Measurements from ENCODE around the gene NPIPB2. TPM values are rescaled to one million over a fixed set of nuclear protein-coding genes. Genes with fewer than 3 reads are reported as not detected.

The NPIPB2 gene
- polyA plus RNA-seq, 6 donors from 2014 or later: 1.4 to 8.7 (median 6.1) TPM; not detected in 2

Other genes starting within 250 kb of the NPIPB2 start
- 10 to 100 TPM; 34.6 to 65.6 (median 40.2) TPM for gene TXNDC11, start 199.2 kb downstream of the NPIPB2 start, polyA plus RNA-seq (ENCODE audit: low read depth in 6 of 6)
- 10 to 100 TPM; 20.7 to 38.4 (median 32.0) TPM for gene ZC3H7A, start 144.8 kb downstream of the NPIPB2 start, polyA plus RNA-seq (ENCODE audit: low read depth in 6 of 6)
- 100 to 1,000 TPM in 5 of 6 donors, 10 to 100 TPM in 1; 69.7 to 240 (median 184) TPM for gene RSL1D1, start 90.5 kb downstream of the NPIPB2 start, polyA plus RNA-seq (ENCODE audit: low read depth in 6 of 6)
- 10 to 100 TPM; 35.4 to 65.5 (median 54.3) TPM for gene GSPT1, start 26.1 kb downstream of the NPIPB2 start, polyA plus RNA-seq (ENCODE audit: low read depth in 6 of 6)
- 10 to 100 TPM; 24.0 to 75.8 (median 39.7) TPM for gene TNFRSF17, start 23.2 kb upstream of the NPIPB2 start, polyA plus RNA-seq (ENCODE audit: low read depth in 6 of 6)
- 100 to 1,000 TPM in 5 of 6 donors, 10 to 100 TPM in 1; 96.0 to 209 (median 155) TPM for gene SNX29, start 34.7 kb upstream of the NPIPB2 start, polyA plus RNA-seq (ENCODE audit: low read depth in 6 of 6)